ENCODE results near the gene SPATA16.

Gene SPATA16

DNA sequence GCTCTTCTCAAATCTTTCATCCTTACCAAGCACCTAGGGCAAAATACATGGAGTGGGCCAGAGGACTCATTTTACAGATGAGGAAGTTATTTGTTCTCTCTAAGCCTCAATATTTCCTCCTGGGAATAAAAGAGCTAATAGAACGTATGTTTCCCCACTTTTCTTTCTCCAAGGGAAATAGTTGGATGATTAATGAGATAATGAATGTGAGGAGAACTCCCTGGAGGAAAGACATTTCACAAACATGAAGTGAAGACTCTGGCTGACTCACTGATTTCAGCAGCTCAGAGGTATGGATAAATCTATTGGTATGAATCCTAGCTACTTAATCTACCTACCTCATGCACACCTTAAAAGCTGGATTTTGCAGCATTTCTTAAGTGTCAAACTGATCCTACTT, 292.1 kb downstream of the SPATA16 start:
- Histone ChIP-seq H3K4me1 (ENCODE audit: insufficient read depth, insufficient read length) (no peaks in the 10 kb centered on the region), H3K9me3 (ENCODE audit: insufficient read depth, low read length) (no peaks in the 10 kb centered on the region), H3K9ac (ENCODE audit: insufficient read length, low read depth) (no peak overlapping the region), H3K27me3 (ENCODE audit: insufficient read depth, insufficient read length) (no peaks in the 10 kb centered on the region), H3K36me3 (ENCODE audit: insufficient read depth, insufficient read length, low read length) (no peaks in the 10 kb centered on the region), H3K4me3 (ENCODE audit: insufficient read length, low read depth) (no peak overlapping the region)
- no peak for TF ChIP-seq ZNF274 (IDR thresholded peaks at IDR 0.05; ENCODE audit: low read depth, low read length)
- TF ChIP-seq SUZ12 (IDR thresholded peaks at IDR 0.05; ENCODE audit: extremely low read depth, insufficient read depth, insufficient read length) = no peak
- TF ChIP-seq YY1 (IDR thresholded peaks at IDR 0.05; ENCODE audit: insufficient read depth, insufficient read length) = no peak
- DNase-seq (ENCODE audit: low read depth, low spot score) = no peak

DNA sequence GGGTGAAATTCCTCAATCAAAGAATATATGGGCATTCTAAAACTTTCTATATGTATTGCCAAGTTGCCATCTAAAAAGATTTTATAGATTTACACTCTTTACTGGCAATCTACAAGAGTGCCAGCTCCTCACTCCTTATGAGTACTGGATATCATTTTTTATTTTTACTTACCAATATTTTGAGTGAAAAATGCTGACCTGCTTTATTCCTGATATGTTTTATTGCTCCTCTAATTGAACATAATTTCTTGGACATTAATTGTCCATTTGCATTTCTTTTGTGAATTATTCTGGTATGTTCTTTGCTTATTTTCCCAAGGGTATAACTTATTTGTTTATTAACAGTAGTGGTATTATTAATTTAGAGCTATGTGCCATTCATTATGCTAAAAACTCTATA, 293.7 kb downstream of the SPATA16 start:
- H3K9me3 ChIP-seq (ENCODE audit: insufficient read depth, low read length) = no peaks in the 10 kb centered on the region
- H3K4me3 ChIP-seq (ENCODE audit: insufficient read length, low read depth) = no peak overlapping the region
- TF ChIP-seq YY1 (IDR thresholded peaks at IDR 0.05; ENCODE audit: insufficient read depth, insufficient read length) (no peak), SUZ12 (IDR thresholded peaks at IDR 0.05; ENCODE audit: extremely low read depth, insufficient read depth, insufficient read length) (no peak), ZNF274 (IDR thresholded peaks at IDR 0.05; ENCODE audit: low read depth, low read length) (no peak)
- no peak overlapping the region for H3K9ac ChIP-seq (ENCODE audit: insufficient read length, low read depth)
- H3K36me3 ChIP-seq (ENCODE audit: insufficient read depth, insufficient read length, low read length) = no peaks in the 10 kb centered on the region
- H3K27me3 ChIP-seq (ENCODE audit: insufficient read depth, insufficient read length) = no peaks in the 10 kb centered on the region
- DNase-seq (ENCODE audit: low read depth, low spot score) = no peak
- H3K4me1 ChIP-seq (ENCODE audit: insufficient read depth, insufficient read length) = no peaks in the 10 kb centered on the region

DNA sequence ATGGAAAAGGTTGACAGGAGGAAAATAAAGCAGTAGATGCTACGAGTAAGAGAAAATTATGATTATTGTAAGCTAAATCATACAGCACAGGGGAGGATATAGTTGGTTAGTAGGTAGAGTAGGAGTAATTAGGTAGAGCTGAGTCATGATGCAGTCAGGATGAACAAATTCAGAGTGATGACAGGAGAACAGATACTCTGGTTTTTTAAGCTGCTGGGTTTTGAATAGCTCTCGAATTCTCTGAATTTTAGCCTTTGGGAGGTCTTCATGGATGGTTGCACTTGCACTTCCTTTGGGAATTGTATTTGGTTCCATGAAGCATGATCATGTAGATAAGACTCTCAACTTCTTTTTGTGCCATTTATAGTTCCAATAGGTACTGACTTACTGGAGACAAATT, 294.3 kb downstream of the SPATA16 start:
- no peaks in the 10 kb centered on the region for H3K9me3 ChIP-seq (ENCODE audit: insufficient read depth, low read length)
- no peak for DNase-seq (ENCODE audit: low read depth, low spot score)
- H3K36me3 ChIP-seq (ENCODE audit: insufficient read depth, insufficient read length, low read length) = no peaks in the 10 kb centered on the region
- no peak overlapping the region for H3K9ac ChIP-seq (ENCODE audit: insufficient read length, low read depth)
- no peak overlapping the region for H3K4me3 ChIP-seq (ENCODE audit: insufficient read length, low read depth)
- no peaks in the 10 kb centered on the region for H3K27me3 ChIP-seq (ENCODE audit: insufficient read depth, insufficient read length)
- H3K4me1 ChIP-seq (ENCODE audit: insufficient read depth, insufficient read length) = no peaks in the 10 kb centered on the region
- TF ChIP-seq ZNF274 (IDR thresholded peaks at IDR 0.05; ENCODE audit: low read depth, low read length) (no peak), YY1 (IDR thresholded peaks at IDR 0.05; ENCODE audit: insufficient read depth, insufficient read length) (no peak), SUZ12 (IDR thresholded peaks at IDR 0.05; ENCODE audit: extremely low read depth, insufficient read depth, insufficient read length) (no peak)

DNA sequence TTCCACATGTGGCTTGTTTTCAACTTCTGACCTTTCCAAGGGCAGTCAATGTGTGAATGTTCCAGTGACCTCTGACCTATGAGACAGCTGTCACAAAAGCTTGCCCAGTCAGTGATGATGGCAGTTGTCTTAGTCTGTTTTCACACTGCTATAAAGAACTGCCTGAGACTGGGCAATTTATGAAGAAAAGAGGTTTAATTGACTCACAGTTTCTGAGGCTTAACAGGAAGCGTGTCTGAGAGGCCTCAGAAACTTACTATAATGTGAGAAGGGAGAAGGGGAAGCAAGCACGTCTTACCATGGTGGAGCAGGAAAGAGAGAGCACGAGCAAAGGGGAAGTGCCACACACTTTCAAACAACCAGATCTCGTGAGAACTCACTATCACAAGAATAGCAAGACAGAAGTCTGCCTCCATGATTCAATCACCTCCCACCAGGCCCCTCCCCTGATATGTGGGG, 294.9 kb downstream of the SPATA16 start:
- Histone ChIP-seq H3K4me1 (ENCODE audit: insufficient read depth, insufficient read length) (no peaks in the 10 kb centered on the region), H3K27me3 (ENCODE audit: insufficient read depth, insufficient read length) (no peaks in the 10 kb centered on the region), H3K9ac (ENCODE audit: insufficient read length, low read depth) (no peak overlapping the region), H3K4me3 (ENCODE audit: insufficient read length, low read depth) (no peak overlapping the region), H3K9me3 (ENCODE audit: insufficient read depth, low read length) (no peaks in the 10 kb centered on the region), H3K36me3 (ENCODE audit: insufficient read depth, insufficient read length, low read length) (no peaks in the 10 kb centered on the region)
- no peak for DNase-seq (ENCODE audit: low read depth, low spot score)
- TF ChIP-seq SUZ12 (IDR thresholded peaks at IDR 0.05; ENCODE audit: extremely low read depth, insufficient read depth, insufficient read length) = no peak
- no peak for TF ChIP-seq YY1 (IDR thresholded peaks at IDR 0.05; ENCODE audit: insufficient read depth, insufficient read length)
- TF ChIP-seq ZNF274 (IDR thresholded peaks at IDR 0.05; ENCODE audit: low read depth, low read length) = no peak

DNA sequence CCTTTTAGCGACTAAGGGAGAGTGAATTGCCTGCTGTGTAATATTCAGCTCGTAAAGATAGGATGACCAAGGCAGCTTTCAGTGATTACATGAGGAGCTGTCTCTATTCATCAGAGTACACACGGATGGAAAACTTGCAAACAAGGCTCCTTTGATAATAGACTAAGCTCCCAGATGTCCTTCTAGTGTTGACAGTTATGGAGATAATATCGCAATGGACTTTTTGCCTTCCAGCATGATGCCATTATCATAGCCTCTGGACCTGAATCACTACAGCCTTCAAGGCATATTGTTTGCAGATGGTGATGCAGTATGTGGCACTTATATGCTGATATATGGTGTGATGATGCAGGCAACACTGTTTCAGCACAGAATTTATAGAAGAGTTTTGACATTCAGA, 296.6 kb downstream of the SPATA16 start:
- Histone ChIP-seq H3K9ac (ENCODE audit: insufficient read length, low read depth) (no peak overlapping the region), H3K27me3 (ENCODE audit: insufficient read depth, insufficient read length) (no peaks in the 10 kb centered on the region), H3K36me3 (ENCODE audit: insufficient read depth, insufficient read length, low read length) (no peaks in the 10 kb centered on the region), H3K4me1 (ENCODE audit: insufficient read depth, insufficient read length) (no peaks in the 10 kb centered on the region), H3K4me3 (ENCODE audit: insufficient read length, low read depth) (no peak overlapping the region), H3K9me3 (ENCODE audit: insufficient read depth, low read length) (no peaks in the 10 kb centered on the region)
- DNase-seq (ENCODE audit: low read depth, low spot score) = no peak
- TF ChIP-seq ZNF274 (IDR thresholded peaks at IDR 0.05; ENCODE audit: low read depth, low read length) (no peak), SUZ12 (IDR thresholded peaks at IDR 0.05; ENCODE audit: extremely low read depth, insufficient read depth, insufficient read length) (no peak), YY1 (IDR thresholded peaks at IDR 0.05; ENCODE audit: insufficient read depth, insufficient read length) (no peak)

DNA sequence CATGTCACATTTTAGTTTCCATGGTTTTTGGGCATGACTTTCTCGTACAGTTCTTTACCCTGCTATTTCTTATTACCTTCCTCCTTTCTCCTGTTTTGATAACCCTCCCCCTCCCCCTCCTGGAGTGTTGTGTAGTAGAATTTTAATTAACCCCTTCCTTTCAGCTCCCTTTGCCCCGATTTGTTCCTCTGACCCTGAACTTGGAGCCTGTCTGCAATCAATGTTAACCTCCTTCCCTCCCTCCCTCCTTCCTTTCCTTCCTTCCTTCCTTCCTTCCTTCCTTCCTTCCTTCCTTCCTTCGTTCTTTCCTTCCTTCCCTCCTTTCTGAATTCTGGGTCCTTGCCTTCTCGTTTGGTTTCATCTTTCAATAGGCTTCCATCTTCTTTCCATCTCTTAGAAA, 300.1 kb downstream of the SPATA16 start:
- H3K4me3 ChIP-seq (ENCODE audit: insufficient read length, low read depth) = no peak overlapping the region
- no peak for DNase-seq (ENCODE audit: low read depth, low spot score)
- no peaks in the 10 kb centered on the region for H3K27me3 ChIP-seq (ENCODE audit: insufficient read depth, insufficient read length)
- TF ChIP-seq ZNF274 (IDR thresholded peaks at IDR 0.05; ENCODE audit: low read depth, low read length) (no peak), YY1 (IDR thresholded peaks at IDR 0.05; ENCODE audit: insufficient read depth, insufficient read length) (no peak), SUZ12 (IDR thresholded peaks at IDR 0.05; ENCODE audit: extremely low read depth, insufficient read depth, insufficient read length) (no peak)
- H3K9me3 ChIP-seq (ENCODE audit: insufficient read depth, low read length) = no peaks in the 10 kb centered on the region
- no peaks in the 10 kb centered on the region for H3K36me3 ChIP-seq (ENCODE audit: insufficient read depth, insufficient read length, low read length)
- H3K9ac ChIP-seq (ENCODE audit: insufficient read length, low read depth) = no peak overlapping the region
- H3K4me1 ChIP-seq (ENCODE audit: insufficient read depth, insufficient read length) = no peaks in the 10 kb centered on the region

DNA sequence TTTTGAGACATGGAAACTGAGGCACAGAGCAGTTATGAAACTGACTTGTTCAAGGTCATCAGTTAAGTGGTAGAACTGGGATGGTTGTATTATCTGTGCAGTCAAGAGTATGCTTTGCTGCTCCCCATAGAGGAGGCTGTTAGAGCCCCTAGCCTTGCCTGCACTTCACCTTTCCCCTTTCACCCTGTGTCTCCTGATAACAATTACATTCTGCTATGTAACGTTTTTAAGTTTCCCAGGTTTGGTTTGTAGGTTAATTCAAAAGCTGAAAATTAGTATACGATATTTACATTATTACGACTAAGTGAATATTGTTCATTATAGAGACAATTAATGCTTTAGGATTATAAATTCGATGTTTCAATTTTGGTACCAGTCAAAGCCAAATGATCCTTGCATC, 300.6 kb downstream of the SPATA16 start:
- no peak overlapping the region for H3K4me3 ChIP-seq (ENCODE audit: insufficient read length, low read depth)
- no peaks in the 10 kb centered on the region for H3K4me1 ChIP-seq (ENCODE audit: insufficient read depth, insufficient read length)
- no peaks in the 10 kb centered on the region for H3K36me3 ChIP-seq (ENCODE audit: insufficient read depth, insufficient read length, low read length)
- no peaks in the 10 kb centered on the region for H3K9me3 ChIP-seq (ENCODE audit: insufficient read depth, low read length)
- H3K9ac ChIP-seq (ENCODE audit: insufficient read length, low read depth) = no peak overlapping the region
- no peak for DNase-seq (ENCODE audit: low read depth, low spot score)
- H3K27me3 ChIP-seq (ENCODE audit: insufficient read depth, insufficient read length) = no peaks in the 10 kb centered on the region
- TF ChIP-seq YY1 (IDR thresholded peaks at IDR 0.05; ENCODE audit: insufficient read depth, insufficient read length) = no peak
- no peak for TF ChIP-seq SUZ12 (IDR thresholded peaks at IDR 0.05; ENCODE audit: extremely low read depth, insufficient read depth, insufficient read length)
- no peak for TF ChIP-seq ZNF274 (IDR thresholded peaks at IDR 0.05; ENCODE audit: low read depth, low read length)

Measured in NT2/D1 (cell line).